IPS-18a (cell line): Measurements from ENCODE around the gene CEP57L1.

ENCODE experiments used
- H3K27ac ChIP-seq: one replicate; pipeline ENCODE4 v1.5.1; 2013; ENCODE audit warnings: low read length
- H3K27me3 ChIP-seq: one replicate; pipeline ENCODE4 v1.6.1; 2013; ENCODE audit warnings: mild to moderate bottlenecking, low read length; ENCODE audit not compliant: control insufficient read depth, insufficient read depth
- H3K36me3 ChIP-seq: one replicate; pipeline ENCODE4 v1.6.1; 2013; ENCODE audit warnings: low read depth, low read length; ENCODE audit not compliant: control insufficient read depth
- H3K4me1 ChIP-seq: one replicate; pipeline ENCODE4 v1.6.1; 2013; ENCODE audit warnings: low read depth, low read length; ENCODE audit not compliant: control insufficient read depth
- H3K4me3 ChIP-seq: one replicate; pipeline ENCODE4 v1.5.1; 2013; ENCODE audit warnings: low read length
- H3K9ac ChIP-seq: one replicate; pipeline ENCODE4 v1.6.1; 2013; ENCODE audit warnings: mild to moderate bottlenecking, low read length, moderate library complexity
- H3K9me3 ChIP-seq: one replicate; pipeline ENCODE4 v1.6.1; 2013; ENCODE audit warnings: low read depth, low read length; ENCODE audit not compliant: control insufficient read depth

The CEP57L1 gene

GRCh38 chr6:109056661-109057060, 38.6 kb upstream of the CEP57L1 start:
- no peak overlapping the region for H3K4me3 ChIP-seq
- H3K9me3 ChIP-seq: no peaks in the 10 kb centered on the region
- no peaks in the 10 kb centered on the region for H3K36me3 ChIP-seq
- H3K27ac ChIP-seq: no peak overlapping the region
- H3K9ac ChIP-seq: no peak overlapping the region
- H3K27me3 ChIP-seq: no peaks in the 10 kb centered on the region
- peaks cover 23% of the 10 kb centered on the region for H3K4me1 ChIP-seq

DNA sequence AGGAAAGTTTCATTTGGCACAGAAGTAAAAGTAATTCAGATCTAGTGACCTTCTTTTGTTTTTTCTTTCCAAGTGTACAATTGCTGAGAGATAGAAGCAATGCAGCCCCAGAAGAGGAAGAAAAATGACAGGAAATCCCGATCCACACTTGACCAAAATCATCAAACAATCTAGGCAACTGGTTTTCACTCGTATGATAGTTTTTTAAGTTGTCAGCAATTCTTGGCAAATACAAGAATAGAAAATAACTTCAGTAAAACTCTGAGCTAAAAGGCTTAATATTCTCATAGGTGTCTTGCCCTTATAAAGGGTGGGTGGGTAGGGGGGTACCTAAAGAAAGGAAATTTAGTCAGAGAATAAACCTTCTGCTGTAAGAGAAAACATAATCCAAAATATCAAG, 36.7 kb upstream of the CEP57L1 start:
- Histone ChIP-seq H3K4me3 (no peak overlapping the region), H3K27me3 (no peaks in the 10 kb centered on the region), H3K4me1 (peaks cover 18% of the 10 kb centered on the region), H3K9ac (no peak overlapping the region), H3K27ac (no peak overlapping the region), H3K9me3 (no peaks in the 10 kb centered on the region), H3K36me3 (no peaks in the 10 kb centered on the region)

- Histone ChIP-seq H3K36me3 (no peaks in the 10 kb centered on the region), H3K27ac (no peak overlapping the region)
These were observed 36.2 kb upstream of the CEP57L1 start for GRCh38 chr6:109059153-109059552.

DNA sequence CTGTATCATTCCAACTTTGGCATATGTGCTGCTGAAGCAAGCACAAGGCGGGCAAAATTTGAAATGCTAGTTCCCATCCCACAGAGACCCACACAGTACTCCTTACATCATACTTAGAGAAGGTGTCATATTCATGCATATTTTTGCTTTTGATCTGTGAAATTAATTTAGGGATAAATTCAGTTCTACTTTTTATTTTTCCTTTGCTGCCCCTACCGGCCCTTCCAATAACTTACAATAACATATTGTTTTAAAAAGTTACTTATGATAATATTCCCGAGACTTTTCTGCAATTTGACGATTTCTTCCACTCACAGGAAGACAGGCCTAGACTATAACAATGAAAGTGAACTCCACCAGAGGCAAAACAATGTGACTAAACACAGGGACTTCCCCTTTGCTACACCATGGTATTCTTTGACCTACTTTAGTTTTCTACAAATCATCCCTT, 35.7 kb upstream of the CEP57L1 start:
- H3K36me3 ChIP-seq: no peaks in the 10 kb centered on the region
- H3K9ac ChIP-seq: no peak overlapping the region
- no peaks in the 10 kb centered on the region for H3K9me3 ChIP-seq
- H3K27ac ChIP-seq: no peak overlapping the region
- peaks cover 16% of the 10 kb centered on the region for H3K4me1 ChIP-seq
- no peaks in the 10 kb centered on the region for H3K27me3 ChIP-seq
- H3K4me3 ChIP-seq: no peak overlapping the region

More at GRCh38 chr6:109059153-109059552, 36.2 kb upstream of the CEP57L1 start:
- H3K9ac ChIP-seq: no peak overlapping the region
- no peak overlapping the region for H3K4me3 ChIP-seq
- peaks cover 16% of the 10 kb centered on the region for H3K4me1 ChIP-seq
- H3K27me3 ChIP-seq: no peaks in the 10 kb centered on the region
- no peaks in the 10 kb centered on the region for H3K9me3 ChIP-seq

- Histone ChIP-seq H3K9ac (no peak overlapping the region), H3K9me3 (no peaks in the 10 kb centered on the region), H3K27ac (no peak overlapping the region), H3K4me3 (no peak overlapping the region), H3K27me3 (no peaks in the 10 kb centered on the region), H3K36me3 (no peaks in the 10 kb centered on the region), H3K4me1 (peaks cover 16% of the 10 kb centered on the region)
These were observed 34.7 kb upstream of the CEP57L1 start for GRCh38 chr6:109060571-109060970.

DNA sequence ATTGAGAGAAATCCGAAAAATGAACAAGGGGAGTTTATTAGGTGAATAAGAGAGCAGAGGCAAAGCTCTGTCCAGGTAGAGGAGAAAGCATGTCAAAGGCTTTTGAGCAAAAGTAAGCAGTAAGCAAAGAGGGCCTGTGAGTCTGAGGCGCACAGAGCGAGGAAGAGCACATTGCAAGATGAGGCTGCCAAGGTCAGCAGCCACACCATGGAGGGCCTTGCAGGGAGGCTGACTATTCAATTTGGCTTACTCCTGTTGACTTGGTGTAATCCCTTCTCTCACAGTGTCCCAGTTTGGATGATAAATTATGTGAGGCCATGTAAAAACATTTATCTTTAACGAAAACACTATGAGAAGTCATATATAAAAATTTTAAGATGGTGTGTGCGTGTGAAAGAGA, 33.1 kb upstream of the CEP57L1 start:
- Histone ChIP-seq H3K4me3 (no peak overlapping the region), H3K9me3 (no peaks in the 10 kb centered on the region), H3K9ac (no peak overlapping the region)

DNA sequence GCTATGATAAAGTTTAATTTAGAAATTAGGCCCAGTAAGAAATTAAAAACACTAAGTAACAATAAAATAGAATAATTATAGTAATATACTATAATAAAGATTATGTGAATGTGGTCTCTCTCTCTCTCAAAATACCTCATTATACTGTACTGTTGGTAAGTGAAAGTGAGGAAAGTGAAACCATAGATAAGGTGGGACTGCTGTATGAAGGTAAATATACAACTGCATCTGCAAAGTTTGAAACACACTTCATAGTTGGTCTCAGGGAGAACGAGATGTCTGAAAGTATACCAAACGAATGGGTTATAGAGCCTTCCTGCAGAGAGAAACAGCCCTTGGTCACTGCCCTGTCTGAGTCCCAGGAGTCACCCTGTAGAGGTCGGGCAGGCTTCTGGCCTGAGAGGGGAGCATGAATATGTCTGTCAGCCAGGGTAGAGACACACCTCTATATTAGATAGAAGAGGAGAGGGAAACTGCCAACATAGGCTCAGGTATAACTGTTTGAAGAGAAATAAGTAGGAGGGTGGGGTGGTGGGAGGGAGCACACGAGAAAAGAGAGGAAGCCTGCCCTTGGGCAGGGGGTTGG, 32.4 kb upstream of the CEP57L1 start:
- peaks cover 16% of the 10 kb centered on the region for H3K4me1 ChIP-seq
- H3K36me3 ChIP-seq: no peaks in the 10 kb centered on the region
- no peak overlapping the region for H3K27ac ChIP-seq
- no peak overlapping the region for H3K4me3 ChIP-seq
- no peaks in the 10 kb centered on the region for H3K27me3 ChIP-seq
- no peaks in the 10 kb centered on the region for H3K9me3 ChIP-seq
- H3K9ac ChIP-seq: no peak overlapping the region

More for the DNA sequence above, 33.1 kb upstream of the CEP57L1 start:
- no peak overlapping the region for H3K27ac ChIP-seq
- peaks cover 16% of the 10 kb centered on the region for H3K4me1 ChIP-seq
- H3K36me3 ChIP-seq: no peaks in the 10 kb centered on the region
- no peaks in the 10 kb centered on the region for H3K27me3 ChIP-seq

DNA sequence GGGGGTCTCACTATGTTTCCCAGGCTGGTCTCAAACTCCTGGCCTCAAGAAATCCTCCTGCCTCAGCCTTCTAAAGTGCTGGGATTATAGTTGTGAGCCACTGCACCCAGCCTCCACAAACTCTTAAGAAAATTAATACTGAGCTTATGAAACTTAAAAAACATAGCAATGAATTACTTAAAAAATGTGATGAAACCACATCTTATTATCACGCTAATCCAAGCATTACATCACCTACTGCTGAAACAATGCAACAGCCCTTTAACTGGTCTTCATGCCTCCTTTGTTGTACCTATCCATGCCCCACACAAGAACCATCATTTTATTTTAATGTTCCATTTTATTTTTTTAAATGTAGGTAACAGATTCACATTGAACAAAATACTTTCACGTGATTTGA, 25.6 kb upstream of the CEP57L1 start:
- peaks cover 4% of the 10 kb centered on the region for H3K4me1 ChIP-seq
- H3K27me3 ChIP-seq: no peaks in the 10 kb centered on the region
- no peak overlapping the region for H3K4me3 ChIP-seq
- peak overlapping the region; percentile 7 for H3K27ac ChIP-seq
- H3K36me3 ChIP-seq: no peaks in the 10 kb centered on the region
- no peak overlapping the region for H3K9ac ChIP-seq
- H3K9me3 ChIP-seq: no peaks in the 10 kb centered on the region

DNA sequence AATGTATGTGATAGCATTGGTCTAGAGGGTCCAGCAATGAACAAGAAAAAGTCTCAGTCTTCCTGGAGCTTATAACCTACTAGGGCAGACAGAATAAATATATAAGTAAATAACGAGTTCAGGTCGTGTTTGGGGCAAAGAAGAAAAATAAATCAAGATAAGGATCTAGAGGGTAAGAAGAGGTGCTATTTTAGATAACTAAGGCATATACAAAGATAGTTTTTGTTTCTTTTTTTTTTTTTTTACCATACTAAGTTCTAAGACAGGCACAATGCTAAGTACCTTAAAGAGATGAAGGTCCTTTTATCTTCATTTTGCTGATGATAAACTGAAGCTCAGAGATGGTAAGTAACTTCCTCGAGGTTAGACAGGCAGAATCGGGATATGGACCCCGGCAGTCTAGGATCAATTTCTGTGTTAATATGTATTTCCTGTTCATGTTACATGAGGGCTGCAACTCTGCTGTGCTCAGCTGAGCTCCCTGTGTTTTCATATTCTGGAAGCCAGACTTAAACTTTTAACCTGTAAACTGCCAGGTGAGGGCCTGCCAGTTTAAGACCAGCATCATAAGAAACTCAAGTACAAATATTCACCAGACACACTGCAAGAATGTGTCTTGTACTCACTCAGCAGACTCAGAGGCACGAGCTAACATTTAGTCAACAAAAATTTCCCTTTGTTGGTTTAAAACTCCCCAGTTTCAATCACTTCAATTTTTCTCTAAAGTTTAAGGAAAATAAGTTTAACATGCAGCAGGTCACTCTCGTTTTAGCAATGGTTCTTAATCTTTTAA, 24.0 kb upstream of the CEP57L1 start:
- H3K27ac ChIP-seq: no peak overlapping the region
- no peak overlapping the region for H3K9ac ChIP-seq
- H3K9me3 ChIP-seq: no peaks in the 10 kb centered on the region
- no peak overlapping the region for H3K4me3 ChIP-seq
- peaks cover 4% of the 10 kb centered on the region for H3K4me1 ChIP-seq
- H3K27me3 ChIP-seq: no peaks in the 10 kb centered on the region
- no peaks in the 10 kb centered on the region for H3K36me3 ChIP-seq

GRCh38 chr6:109073344-109074132, 21.8 kb upstream of the CEP57L1 start:
- no peaks in the 10 kb centered on the region for H3K9me3 ChIP-seq
- no peak overlapping the region for H3K9ac ChIP-seq
- H3K27ac ChIP-seq: no peak overlapping the region
- no peaks in the 10 kb centered on the region for H3K27me3 ChIP-seq
- no peak overlapping the region for H3K4me3 ChIP-seq
- peaks cover 4% of the 10 kb centered on the region for H3K4me1 ChIP-seq
- H3K36me3 ChIP-seq: no peaks in the 10 kb centered on the region

DNA sequence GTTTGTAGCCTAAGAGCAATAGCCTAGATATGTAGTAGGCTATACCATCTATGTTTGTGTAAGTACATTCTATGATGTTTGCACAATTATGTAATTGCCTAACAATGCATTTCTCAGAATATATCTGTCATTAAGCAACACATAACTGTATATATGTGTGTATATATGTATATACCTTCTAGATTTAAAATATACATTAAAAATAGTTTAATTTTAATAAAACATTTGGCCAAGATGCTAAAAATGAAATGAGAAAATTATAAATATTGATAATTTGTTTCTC, 21.2 kb upstream of the CEP57L1 start:
- H3K36me3 ChIP-seq: no peaks in the 10 kb centered on the region
- no peak overlapping the region for H3K27ac ChIP-seq
- no peaks in the 10 kb centered on the region for H3K9me3 ChIP-seq
- H3K9ac ChIP-seq: no peak overlapping the region
- no peaks in the 10 kb centered on the region for H3K27me3 ChIP-seq
- H3K4me1 ChIP-seq: peaks cover 4% of the 10 kb centered on the region
- no peak overlapping the region for H3K4me3 ChIP-seq
